ENCODE data around the gene BCAM.
A peak's percentile ranks its signal among the peaks of the same experiment; 100 is the strongest.
"Not testable (repeated sequence)": the region's sequence is repeated elsewhere in the genome, so short reads cannot be mapped to it uniquely, and the experiment has no call there.

The BCAM gene

DNA sequence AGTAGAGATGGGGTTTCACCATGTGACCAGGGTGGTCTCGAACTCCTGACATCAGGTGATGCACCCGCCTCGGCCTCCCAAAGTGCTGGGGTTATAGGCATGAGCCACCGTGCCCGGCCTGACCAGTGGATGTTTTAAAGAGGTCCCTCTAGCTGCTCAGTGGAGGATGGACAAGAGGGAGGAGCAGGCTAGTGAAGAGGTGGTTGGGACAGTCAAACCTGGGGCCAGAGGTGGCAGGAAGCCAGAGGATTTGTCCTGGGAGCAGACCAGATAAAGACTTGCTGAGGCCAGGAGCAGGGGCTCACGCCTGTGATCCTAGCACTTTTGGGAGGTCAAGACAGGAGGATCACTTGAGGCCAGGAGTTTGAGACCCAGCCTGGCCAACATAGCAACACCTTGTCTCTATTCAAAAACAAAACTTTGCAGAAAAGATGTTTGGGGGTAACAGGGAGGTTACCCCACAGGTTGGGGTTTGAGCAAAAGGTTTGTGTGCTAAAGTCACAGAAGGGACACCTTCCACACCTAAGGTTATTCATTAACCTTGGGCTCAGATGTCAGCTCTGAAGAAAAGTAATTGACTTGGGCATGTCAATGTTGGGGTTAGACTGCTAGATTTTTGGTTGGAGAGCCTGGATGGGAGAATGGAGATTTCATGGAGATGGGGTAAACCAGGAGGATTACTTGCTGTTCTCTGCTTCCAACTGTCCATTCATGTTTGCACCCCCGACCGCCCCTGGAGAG lies 9.0 kb downstream of the BCAM start:
- DNase-seq (ENCODE audit: low read depth): no peak

GRCh38 chr19:44818466-44819031 lies 9.6 kb downstream of the BCAM start:
- DNase-seq (ENCODE audit: low read depth): no peak

DNA sequence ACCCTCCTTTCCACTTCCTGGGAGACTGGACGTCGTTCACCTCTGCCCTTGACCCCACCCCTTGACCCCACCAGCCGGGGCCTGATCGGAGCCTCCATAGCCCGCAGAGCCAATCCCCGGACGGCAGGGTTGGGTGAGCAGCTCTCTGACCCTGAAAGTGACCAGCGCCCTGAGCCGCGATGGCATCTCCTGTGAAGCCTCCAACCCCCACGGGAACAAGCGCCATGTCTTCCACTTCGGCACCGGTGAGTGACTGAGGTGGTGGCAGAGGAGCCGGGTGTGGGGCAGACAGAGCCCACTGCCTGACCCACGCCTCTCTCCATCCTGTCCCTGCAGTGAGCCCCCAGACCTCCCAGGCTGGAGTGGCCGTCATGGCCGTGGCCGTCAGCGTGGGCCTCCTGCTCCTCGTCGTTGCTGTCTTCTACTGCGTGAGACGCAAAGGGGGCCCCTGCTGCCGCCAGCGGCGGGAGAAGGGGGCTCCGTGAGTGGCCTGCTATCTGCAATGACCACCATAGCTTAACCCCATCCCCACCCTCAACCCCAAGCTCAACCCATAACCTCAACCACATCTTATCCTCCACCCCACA lies 10.4 kb downstream of the BCAM start:
- DNase-seq (ENCODE audit: low read depth): no peak

- no peak for DNase-seq (ENCODE audit: low read depth)
Measured at GRCh38 chr19:44820648-44821609, 12.0 kb downstream of the BCAM start.

GRCh38 chr19:44822177-44822576 lies 13.3 kb downstream of the BCAM start:
- DNase-seq (ENCODE audit: low read depth): no peak

DNA sequence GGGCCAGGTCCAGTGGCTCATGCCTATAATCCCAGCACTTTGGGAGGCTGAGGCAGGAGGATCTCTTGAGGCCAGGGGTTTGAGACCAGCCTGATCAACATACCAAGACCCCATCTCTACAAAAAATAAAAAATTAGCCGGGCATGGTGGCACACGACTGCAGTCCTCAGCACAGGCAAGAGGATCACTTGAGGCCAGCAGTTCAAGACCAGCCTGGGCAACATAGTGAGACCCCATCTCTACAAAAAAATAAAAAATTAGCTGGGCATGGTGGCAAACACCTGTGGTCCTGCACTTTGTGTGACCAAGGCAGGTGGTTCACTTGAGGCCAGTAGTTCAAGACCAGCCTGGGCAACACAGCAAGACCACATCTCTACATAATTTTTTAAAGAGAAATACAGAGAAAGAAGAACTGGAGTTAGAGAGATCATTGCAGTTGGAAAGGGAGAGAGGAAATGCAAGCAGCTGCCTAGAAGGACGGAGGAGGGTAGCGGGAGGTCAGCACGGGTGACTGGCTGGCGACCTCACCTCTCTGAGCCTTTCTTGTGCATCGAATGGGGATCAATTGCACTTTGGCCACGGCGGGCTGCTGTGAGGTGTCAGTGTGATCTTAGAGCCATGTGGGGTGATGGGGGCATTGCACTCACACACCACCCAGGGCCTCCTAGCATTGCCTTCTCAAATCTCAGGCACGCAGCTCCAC lies 13.9 kb downstream of the BCAM start:
- DNase-seq (ENCODE audit: low read depth): no peak

DNA sequence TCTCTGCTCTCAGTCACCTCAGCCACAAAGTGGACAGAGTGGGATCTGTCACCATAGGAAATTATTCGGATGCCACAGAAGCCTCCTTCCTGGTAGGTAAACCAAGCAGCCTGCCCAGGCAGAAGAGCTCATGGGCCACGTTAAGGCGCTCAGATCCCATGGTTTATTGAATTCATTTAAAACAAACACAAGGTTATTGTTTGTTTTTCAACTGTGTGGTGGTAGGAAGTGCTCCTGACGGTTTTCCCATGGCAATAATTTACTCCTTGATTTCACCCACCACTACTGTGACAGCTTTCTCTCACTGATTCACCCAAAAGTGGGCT lies 14.4 kb downstream of the BCAM start:
- DNase-seq (ENCODE audit: low read depth): no peak

- DNase-seq (ENCODE audit: low read depth): no peak
Measured at GRCh38 chr19:44824761-44825160, 15.9 kb downstream of the BCAM start.

- DNase-seq (ENCODE audit: low read depth): not testable (repeated sequence)
Measured at GRCh38 chr19:44832875-44833274, 24.0 kb downstream of the BCAM start.

GRCh38 chr19:44834399-44834798 lies 25.5 kb downstream of the BCAM start:
- not testable (repeated sequence) for DNase-seq (ENCODE audit: low read depth)

- DNase-seq (ENCODE audit: low read depth): no peak
Measured at GRCh38 chr19:44839276-44839675, 30.4 kb downstream of the BCAM start.

DNA sequence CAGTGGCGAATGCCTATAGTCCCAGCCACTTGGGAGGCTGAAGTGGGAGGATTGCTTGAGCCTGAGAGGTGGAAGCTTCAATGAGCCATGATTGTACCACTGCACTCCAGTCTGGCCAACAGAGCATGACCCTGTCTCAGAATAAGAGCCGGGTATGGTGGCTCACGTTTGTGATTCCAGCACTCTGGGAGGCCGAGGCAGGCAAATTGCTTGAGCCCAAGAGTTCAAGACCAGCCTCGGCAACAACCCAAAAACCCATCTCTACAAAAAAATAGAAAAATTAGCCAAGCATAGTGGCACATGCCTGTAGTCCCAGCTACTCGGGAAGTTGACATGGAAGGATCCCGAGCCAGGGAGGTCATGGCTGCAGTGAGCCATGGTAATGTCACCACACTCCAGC lies 31.9 kb downstream of the BCAM start:
- no peak for DNase-seq (ENCODE audit: low read depth)

DNA sequence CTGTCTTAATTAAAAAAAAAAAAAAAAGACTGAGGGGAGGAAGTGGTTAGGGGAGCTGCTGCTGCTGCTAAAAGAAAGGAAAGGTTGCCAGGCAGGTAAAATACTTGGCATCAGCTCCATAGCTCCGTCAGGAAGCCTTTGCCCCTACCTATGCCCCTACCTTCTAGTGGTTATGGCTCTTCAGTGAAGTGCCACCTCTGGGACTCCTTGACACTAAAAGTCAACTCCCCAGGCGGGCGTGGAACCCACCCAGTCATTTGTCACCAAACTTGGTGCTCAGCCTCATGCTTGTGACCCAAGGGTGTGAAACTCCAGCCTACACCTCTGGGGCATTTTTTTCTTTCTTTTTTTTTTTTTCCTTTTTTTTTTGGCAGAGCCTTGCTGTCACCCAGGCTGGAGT lies 32.3 kb downstream of the BCAM start:
- DNase-seq (ENCODE audit: low read depth): no peak

DNA sequence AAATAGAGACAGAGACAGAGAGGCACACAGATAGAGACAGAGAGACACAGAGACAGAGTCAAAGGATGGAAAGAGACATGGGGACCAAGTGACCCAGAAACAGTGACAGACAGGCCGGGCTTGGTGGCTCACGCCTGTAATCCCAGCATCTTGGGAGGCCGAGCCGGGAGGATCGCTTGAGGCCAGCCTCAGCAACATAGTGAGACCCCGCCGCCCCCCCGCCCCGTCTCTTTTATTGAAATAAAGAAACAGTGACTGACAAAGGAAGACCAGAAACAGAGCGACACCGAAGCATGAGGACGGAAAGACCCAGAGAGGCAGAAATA lies 36.3 kb downstream of the BCAM start:
- DNase-seq (ENCODE audit: low read depth): no peak

DNA sequence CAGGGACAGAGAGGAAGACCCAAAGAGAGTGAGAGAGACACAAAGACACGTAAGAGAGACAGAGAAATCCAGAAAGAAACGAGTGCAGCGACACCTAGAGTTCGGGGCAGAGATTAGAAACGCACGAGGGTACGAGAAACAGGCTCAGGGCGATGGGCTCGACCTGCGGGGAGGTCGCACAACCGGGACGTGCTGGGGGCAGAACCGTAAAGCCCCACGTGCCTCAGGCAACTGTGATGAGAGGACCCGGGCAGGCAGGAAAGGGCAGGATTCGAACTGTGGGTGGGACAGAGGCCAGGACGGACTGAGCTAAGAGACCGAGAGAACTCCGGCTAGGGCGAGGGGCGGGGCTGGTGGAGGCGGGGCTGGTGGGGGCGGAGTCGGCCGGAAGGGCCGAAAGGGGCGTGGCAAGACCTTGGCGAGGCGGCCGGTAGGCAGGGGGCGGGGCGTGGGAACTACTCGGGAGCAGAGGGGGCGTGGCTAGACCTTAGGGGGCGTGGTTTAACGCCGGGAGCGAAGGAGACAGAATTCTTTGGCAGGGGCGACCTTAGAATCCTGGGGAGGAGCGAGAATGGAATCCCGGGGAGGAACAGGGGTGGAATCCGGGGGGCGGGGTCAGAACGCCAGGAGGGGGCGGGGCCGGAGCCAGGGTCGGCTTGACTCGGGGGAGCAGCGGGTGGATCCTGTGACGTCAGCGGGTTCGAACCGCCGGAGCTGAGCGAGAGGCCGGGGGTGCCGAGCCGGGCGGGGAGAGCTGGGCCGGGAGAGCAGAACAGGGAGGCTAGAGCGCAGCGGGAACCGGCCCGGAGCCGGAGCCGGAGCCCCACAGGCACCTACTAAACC lies 36.9 kb downstream of the BCAM start, which contains the start of gene NECTIN2:
NECTIN2 (plus strand) TSS at position 686 of the 843 bp plus-strand sequence. CDS start 229 bp downstream, outside the sequence.
- peak; percentile 94 for DNase-seq (ENCODE audit: low read depth)

DNA sequence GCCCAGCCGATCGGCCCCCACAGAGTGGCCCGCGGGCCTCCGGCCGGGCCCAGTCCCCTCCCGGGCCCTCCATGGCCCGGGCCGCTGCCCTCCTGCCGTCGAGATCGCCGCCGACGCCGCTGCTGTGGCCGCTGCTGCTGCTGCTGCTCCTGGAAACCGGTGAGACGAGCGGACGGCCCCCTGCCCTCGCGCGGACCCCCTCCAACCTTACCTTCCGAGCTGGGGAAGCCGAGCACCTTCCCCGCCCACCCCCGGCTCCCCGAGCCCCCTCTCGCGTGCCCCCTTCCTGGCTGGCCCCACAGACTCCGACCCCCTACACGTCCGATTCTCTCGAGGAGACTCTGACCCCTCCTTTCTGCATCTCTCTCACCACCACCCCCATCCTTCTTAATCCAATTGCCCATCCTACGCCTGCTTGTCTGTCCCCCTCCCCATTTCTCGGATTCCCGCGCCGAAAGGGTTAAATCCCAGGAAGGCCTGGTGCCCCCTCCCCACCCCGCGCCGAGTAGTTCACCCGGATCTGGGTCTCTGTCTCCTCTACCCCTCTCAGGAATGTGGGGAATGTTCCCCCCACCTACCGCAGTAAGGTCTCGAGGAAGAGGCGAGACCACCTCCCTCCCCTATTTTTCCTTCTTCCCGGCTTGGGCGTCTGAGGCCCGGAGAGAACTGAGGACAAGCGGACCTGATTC lies 37.7 kb downstream of the BCAM start:
- no peak for DNase-seq (ENCODE audit: low read depth)

GRCh38 chr19:44847144-44848035 lies 38.5 kb downstream of the BCAM start:
- peak; percentile 43 for DNase-seq (ENCODE audit: low read depth)

- DNase-seq (ENCODE audit: low read depth): no peak
Measured at GRCh38 chr19:44848036-44848811, 39.3 kb downstream of the BCAM start.

Measured in stromal cell of bone marrow (primary cell).